Chondrocyte (in vitro differentiated cells): Measurements from ENCODE around the gene BLM. TPM values are rescaled to one million over a fixed set of nuclear protein-coding genes. Genes with fewer than 3 reads are reported as not detected.

Experiments
- DNase-seq: peaks from one replicate; pipeline ENCODE4 v3.0.0; 2021; ENCODE audit warnings: mixed read lengths, low spot score
- H3K27ac Mint-ChIP-seq: one replicate; pipeline ENCODE4 v1.8.0; 2021; ENCODE audit warnings: mild to moderate bottlenecking, moderate library complexity, mixed read lengths; ENCODE audit not compliant: unreplicated experiment
- H3K27me3 Mint-ChIP-seq: 2 replicates; pipeline ENCODE4 v1.8.0; 2021; ENCODE audit warnings: low read depth, mixed read lengths
- H3K36me3 Mint-ChIP-seq: 2 replicates; pipeline ENCODE4 v1.8.0; 2021; ENCODE audit warnings: low read depth, mixed read lengths
- H3K4me1 Mint-ChIP-seq: 2 replicates; pipeline ENCODE4 v1.8.0; 2021; ENCODE audit warnings: low read depth, mild to moderate bottlenecking, mixed read lengths
- H3K4me3 Mint-ChIP-seq: one replicate; pipeline ENCODE4 v1.8.0; 2021; ENCODE audit warnings: mild to moderate bottlenecking, moderate library complexity, mixed read lengths; ENCODE audit not compliant: unreplicated experiment
- H3K9me3 Mint-ChIP-seq: 2 replicates; pipeline ENCODE4 v1.8.0; 2021; ENCODE audit warnings: low read depth, mixed read lengths
- CTCF ChIP-seq: fragments of 200-600 bp; sonication (generic); IDR thresholded peaks from 2 replicates; pipeline ENCODE4 v1.5.0; 2021; ENCODE audit warnings: antibody characterized with exemption, mild to moderate bottlenecking, moderate library complexity
- total RNA-seq: library from RNA; stranded (reverse); gene quantifications from 3 replicates; pipeline ENCODE4 v1.2.1, GENCODE V29; 2021

The BLM gene
- total RNA-seq, 1 donor from 2014 or later: 3.5 TPM

GRCh38 chr15:90716317-90716975 is 700 bp upstream of the BLM start:
- no peak for DNase-seq
- peaks cover 4% of the 10 kb centered on the region for H3K36me3 Mint-ChIP-seq
- peak overlapping the region; percentile 96 for H3K4me3 Mint-ChIP-seq
- peak overlapping the region; percentile 98 for H3K27ac Mint-ChIP-seq
- H3K27me3 Mint-ChIP-seq: no peaks in the 10 kb centered on the region
- peaks cover 3% of the 10 kb centered on the region for H3K9me3 Mint-ChIP-seq
- H3K4me1 Mint-ChIP-seq: peaks cover 18% of the 10 kb centered on the region
- TF ChIP-seq CTCF: no peak

- Mint-ChIP-seq H3K4me1 (peaks cover 18% of the 10 kb centered on the region), H3K4me3 (no peak overlapping the region), H3K27ac (no peak overlapping the region), H3K36me3 (peaks cover 2% of the 10 kb centered on the region), H3K9me3 (peaks cover 3% of the 10 kb centered on the region), H3K27me3 (no peaks in the 10 kb centered on the region)
- no peak for TF ChIP-seq CTCF
- no peak for DNase-seq
These were observed 1.1 kb downstream of the BLM start for GRCh38 chr15:90718232-90718631.

GRCh38 chr15:90720131-90720530 is 3.0 kb downstream of the BLM start:
- no peak for TF ChIP-seq CTCF
- no peak overlapping the region for H3K27ac Mint-ChIP-seq
- peaks cover 18% of the 10 kb centered on the region for H3K4me1 Mint-ChIP-seq
- no peak overlapping the region for H3K4me3 Mint-ChIP-seq
- H3K36me3 Mint-ChIP-seq: no peaks in the 10 kb centered on the region
- no peaks in the 10 kb centered on the region for H3K27me3 Mint-ChIP-seq
- H3K9me3 Mint-ChIP-seq: peaks cover 3% of the 10 kb centered on the region
- no peak for DNase-seq

GRCh38 chr15:90729261-90729660 is 12.1 kb downstream of the BLM start:
- H3K36me3 Mint-ChIP-seq: no peaks in the 10 kb centered on the region
- TF ChIP-seq CTCF: no peak
- no peak for DNase-seq
- no peaks in the 10 kb centered on the region for H3K4me1 Mint-ChIP-seq
- no peak overlapping the region for H3K4me3 Mint-ChIP-seq
- no peaks in the 10 kb centered on the region for H3K27me3 Mint-ChIP-seq
- H3K27ac Mint-ChIP-seq: no peak overlapping the region
- peaks cover 6% of the 10 kb centered on the region for H3K9me3 Mint-ChIP-seq

GRCh38 chr15:90730290-90730689 is 13.1 kb downstream of the BLM start:
- Mint-ChIP-seq H3K4me3 (no peak overlapping the region), H3K27me3 (no peaks in the 10 kb centered on the region), H3K9me3 (peaks cover 6% of the 10 kb centered on the region), H3K4me1 (no peaks in the 10 kb centered on the region), H3K36me3 (no peaks in the 10 kb centered on the region), H3K27ac (no peak overlapping the region)
- TF ChIP-seq CTCF: no peak
- DNase-seq: no peak
